Neural cell (in vitro differentiated cells): ENCODE results near the gene GLE1.

Experiments used
- CTCF ChIP-seq: fragments of 450-650 bp; IDR thresholded peaks from 2 replicates; pipeline ENCODE4 v1.5.1; 2014; ENCODE audit warnings: antibody characterized with exemption, mild to moderate bottlenecking, moderate library complexity; ENCODE audit not compliant: poor library complexity, severe bottlenecking
- EZH2 ChIP-seq: fragments of 200-600, 300-800 bp; shearing (Covaris generic), sonication (generic); IDR thresholded peaks from 2 replicates; pipeline ENCODE4 v1.6.1; 2014; ENCODE audit warnings: antibody characterized with exemption, low read length, borderline replicate concordance, mild to moderate bottlenecking; ENCODE audit not compliant: insufficient read depth, poor library complexity, severe bottlenecking
- MXI1 ChIP-seq: fragments of 450-650 bp; conservative IDR thresholded peaks from 2 replicates; pipeline ENCODE4 v1.6.1; 2014; ENCODE audit warnings: antibody characterized with exemption, mild to moderate bottlenecking; ENCODE audit not compliant: poor library complexity, severe bottlenecking
- POLR2AphosphoS5 ChIP-seq: IDR thresholded peaks from 2 replicates; pipeline ENCODE4 v1.6.1; 2012

GRCh38 chr9:128526720-128527119 lies 22.2 kb downstream of the GLE1 start:
- TF ChIP-seq CTCF (no peak), EZH2 (no peak), POLR2AphosphoS5 (no peak), MXI1 (no peak)
